IMR-90 (cell line): ENCODE data around the gene TTLL8. TPM values are rescaled to one million over a fixed set of nuclear protein-coding genes. Genes with fewer than 3 reads are reported as not detected.

Experiments used
- ATAC-seq: fragments of 200-7000 bp; cut with Tn5 transposase; 2 replicates; pipeline ENCODE4 v1.9.1; 2020; ENCODE audit warnings: low read depth, mild to moderate bottlenecking, moderate library complexity
- BruUV-seq: library from RNA; stranded (reverse); fragments of 400-500 nt; replicated peaks from 2 replicates; lab custom pipeline; 2021; lab: Mats Ljungman, UMichigan
- CTCF ChIA-PET: fragments of 300-600 bp; formaldehyde crosslinking; extraction: SDS; loops from one replicate; lab custom pipeline; 2021; ENCODE audit warnings: antibody characterized with exemption; lab: Yijun Ruan, JAX
- POLR2A ChIA-PET: fragments of 300-600 bp; sonication (Branson Sonifier 250); formaldehyde crosslinking; loops from one replicate; lab custom pipeline; 2022; ENCODE audit warnings: antibody characterized with exemption; ENCODE audit not compliant: unreplicated experiment; lab: Charles Lee
- DNase-seq: peaks from one replicate; pipeline ENCODE4 v3.0.0; 2013
- H2AFZ ChIP-seq: replicated peaks from 2 replicates; pipeline ENCODE3; 2013; ENCODE audit warnings: low read length, mild to moderate bottlenecking; ENCODE audit not compliant: poor library complexity
- H2AK5ac ChIP-seq: 2 replicates; pipeline ENCODE4 v1.6.1; 2013; ENCODE audit warnings: low read depth, low read length, inconsistent platforms
- H2AK9ac ChIP-seq: replicated peaks from 2 replicates; pipeline ENCODE3; 2013; ENCODE audit warnings: mild to moderate bottlenecking, low read depth, low read length, moderate library complexity; ENCODE audit not compliant: poor library complexity
- H2BK120ac ChIP-seq: 2 replicates; pipeline ENCODE4 v1.6.1; 2013; ENCODE audit warnings: low read depth, low read length, inconsistent platforms
- H2BK15ac ChIP-seq: 3 replicates; pipeline ENCODE4 v1.6.1; 2013; ENCODE audit warnings: low read depth, low read length, inconsistent platforms
- H2BK20ac ChIP-seq: 2 replicates; pipeline ENCODE4 v1.6.1; 2013; ENCODE audit warnings: low read depth, mild to moderate bottlenecking, inconsistent platforms, low read length, moderate library complexity
- H2BK5ac ChIP-seq: 2 replicates; pipeline ENCODE4 v1.6.1; 2013; ENCODE audit warnings: mild to moderate bottlenecking, low read depth, low read length, inconsistent platforms; ENCODE audit not compliant: poor library complexity, severe bottlenecking
- H3K14ac ChIP-seq: replicated peaks from 2 replicates; pipeline ENCODE4 v1.6.1; 2013; ENCODE audit warnings: low read depth, low read length, inconsistent platforms
- H3K18ac ChIP-seq: 2 replicates; pipeline ENCODE4 v1.6.1; 2013; ENCODE audit warnings: low read depth, low read length, control low read depth
- H3K23ac ChIP-seq: 2 replicates; pipeline ENCODE4 v1.6.1; 2013; ENCODE audit warnings: low read depth, low read length, inconsistent platforms
- H3K27ac ChIP-seq: 2 replicates; pipeline ENCODE4 v1.5.1; 2013; ENCODE audit warnings: mild to moderate bottlenecking, control low read depth, low read length; ENCODE audit not compliant: insufficient read depth
- H3K27me3 ChIP-seq: 2 replicates; pipeline ENCODE4 v1.6.1; 2013; ENCODE audit warnings: low read length; ENCODE audit not compliant: control insufficient read depth, insufficient read depth
- H3K36me3 ChIP-seq: 2 replicates; pipeline ENCODE4 v1.6.1; 2013; ENCODE audit warnings: low read length, mixed read lengths; ENCODE audit not compliant: control insufficient read depth, insufficient read depth
- H3K4ac ChIP-seq: 2 replicates; pipeline ENCODE4 v1.6.1; 2013; ENCODE audit warnings: low read depth, low read length, inconsistent platforms
- H3K4me1 ChIP-seq: 2 replicates; pipeline ENCODE4 v1.6.1; 2013; ENCODE audit warnings: low read length, mixed read lengths; ENCODE audit not compliant: control insufficient read depth, insufficient read depth
- H3K4me2 ChIP-seq: 2 replicates; pipeline ENCODE4 v1.6.1; 2013; ENCODE audit warnings: low read depth, mild to moderate bottlenecking, control low read depth, low read length, moderate library complexity
- H3K4me3 ChIP-seq: 2 replicates; pipeline ENCODE4 v1.5.1; 2013; ENCODE audit warnings: low read depth, mild to moderate bottlenecking, control low read depth, low read length, moderate library complexity; ENCODE audit not compliant: insufficient read depth
- H3K56ac ChIP-seq: 2 replicates; pipeline ENCODE4 v1.6.1; 2013; ENCODE audit warnings: low read length, inconsistent platforms; ENCODE audit not compliant: insufficient read depth; ENCODE audit errors: extremely low read depth
- H3K79me1 ChIP-seq, 2 experiments: 2 replicates each; pipeline ENCODE4 v1.6.1; 2013; ENCODE audit warnings: low read length in 2 of 2, inconsistent platforms in 1 of 2, low read depth in 1 of 2
- H3K9ac ChIP-seq: 2 replicates; pipeline ENCODE4 v1.6.1; 2013; ENCODE audit warnings: low read depth, low read length, control low read depth
- H3K9me1 ChIP-seq: 2 replicates; pipeline ENCODE4 v1.6.1; 2013; ENCODE audit warnings: low read length, inconsistent platforms; ENCODE audit not compliant: insufficient read depth
- H3K9me3 ChIP-seq: 2 replicates; pipeline ENCODE4 v1.6.1; 2013; ENCODE audit warnings: low read length; ENCODE audit not compliant: control insufficient read depth, insufficient read depth
- H4K20me1 ChIP-seq: 2 replicates; pipeline ENCODE4 v1.6.1; 2013; ENCODE audit warnings: low read length, inconsistent platforms; ENCODE audit not compliant: insufficient read depth
- H4K5ac ChIP-seq: 2 replicates; pipeline ENCODE4 v1.6.1; 2013; ENCODE audit warnings: mild to moderate bottlenecking, low read depth, low read length, control low read depth
- H4K8ac ChIP-seq, 2 experiments: 2 replicates each; pipeline ENCODE4 v1.6.1; 2013; ENCODE audit warnings: low read depth in 2 of 2, low read length in 2 of 2, control low read depth in 1 of 2, inconsistent platforms in 1 of 2
- H4K91ac ChIP-seq: 2 replicates; pipeline ENCODE4 v1.6.1; 2013; ENCODE audit warnings: low read depth, low read length, inconsistent platforms; ENCODE audit not compliant: insufficient read depth
- CHD1 ChIP-seq: IDR thresholded peaks from 2 replicates; pipeline ENCODE4 v1.6.1; 2012; ENCODE audit warnings: low read depth, low read length, improper control_type of control experiment
- POLR2A ChIP-seq: IDR thresholded peaks from 2 replicates; pipeline ENCODE4 v1.6.1; 2012; ENCODE audit warnings: mild to moderate bottlenecking, low read depth, low read length
- WGBS, 2 experiments: methylation state at CpG; one replicate each; pipeline versions ENCODE4 v1.1.5 to v1.1.7; 2013; ENCODE audit warnings: missing lambda C conversion rate in 2 of 2; ENCODE audit not compliant: insufficient read length in 1 of 2; ENCODE audit errors: extremely low coverage in 2 of 2; 5-methylcytosine and 5-hydroxymethylcytosine counted together
- dilution Hi-C: fragments of 300-500 bp; cut with HindIII; formaldehyde crosslinking; loops from one replicate; pipeline ENCODE4 v1.14.3; 2018; ENCODE audit warnings: low sequenced_read_pairs; ENCODE audit not compliant: unreplicated experiment
- in situ Hi-C: fragments of 300-500 bp; cut with MboI; formaldehyde crosslinking; loops from 3 replicates; pipeline ENCODE4 v1.14.3; 2019; ENCODE audit warnings: low sequenced_read_pairs, inconsistent platforms, mixed read lengths
- intact Hi-C: fragments of 100-400 bp; cut with micrococcal nuclease; formaldehyde crosslinking; loops from 2 replicates; pipeline ENCODE4 v1.10.0; 2022
- polyA plus RNA-seq, 3 experiments: library from polyadenylated mRNA; depleted of rRNA; stranded (reverse); fragments of >200 nt; gene quantifications; 2 replicates each; pipeline ENCODE4 v1.2.3, GENCODE V29; 2012; ENCODE audit warnings: low replicate concordance in 1 of 3
- total RNA-seq: library from RNA; depleted of rRNA; stranded (reverse); fragments of >200 nt; gene quantifications from 2 replicates; pipeline ENCODE4 v1.2.3, GENCODE V29; 2012

TTLL8 gene
- total and polyA plus RNA-seq, 2 of the 4 experiments (the other 2 are of a cell fraction) = not detected

DNA sequence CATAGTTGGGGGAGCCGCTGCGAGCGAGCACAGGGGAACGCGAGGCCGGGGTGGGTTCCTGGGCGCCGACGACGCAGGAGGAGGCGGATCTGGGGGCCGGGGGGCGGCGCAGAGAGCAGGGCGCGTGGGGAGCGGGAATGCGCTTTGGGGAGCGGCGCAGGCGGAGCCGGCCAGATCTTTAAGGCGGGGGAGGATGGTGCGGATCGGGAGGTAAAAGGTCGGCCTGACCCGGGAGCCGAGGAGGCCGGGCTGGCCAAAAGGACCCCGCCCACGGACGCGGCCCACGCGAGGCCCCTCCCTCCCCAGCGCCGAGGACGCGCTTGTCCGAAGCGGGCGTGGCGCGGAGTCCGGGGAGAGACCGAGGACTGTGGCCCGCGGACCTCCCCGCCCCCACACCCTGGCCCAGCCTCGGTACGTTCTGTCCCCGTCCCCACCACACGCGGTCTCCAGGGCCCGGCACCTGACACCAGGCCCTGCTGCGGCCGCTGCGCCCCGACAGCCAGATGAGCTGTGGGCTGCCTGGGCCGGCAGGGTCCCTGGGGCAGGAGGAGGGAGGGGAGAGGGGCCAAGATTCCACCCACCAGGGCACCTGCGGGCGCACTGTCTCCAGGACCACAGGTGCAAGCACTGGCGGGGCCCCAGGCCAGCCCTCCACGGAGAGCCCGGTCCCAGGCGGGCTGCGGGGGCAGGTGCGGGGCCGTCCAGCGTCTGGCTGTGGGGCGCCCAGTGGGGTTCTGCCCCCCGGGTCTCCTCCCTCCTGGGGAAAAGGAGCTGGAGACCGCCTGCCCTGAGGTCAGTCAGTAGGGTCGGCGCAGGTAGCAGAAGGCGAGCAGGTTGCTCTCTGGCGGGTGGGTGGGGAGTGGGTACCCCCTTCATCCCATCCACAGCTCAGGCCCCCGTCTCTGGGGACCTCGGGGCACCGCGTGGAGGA, 86.6 kb downstream of the TTLL8 start:
- Histone ChIP-seq H3K36me3 (no peaks in the 10 kb centered on the region), H2BK120ac (peak overlapping the region; percentile 83), H3K9me1 (peaks cover 23% of the 10 kb centered on the region), H2BK20ac (no peak overlapping the region), H2BK5ac (peak overlapping the region; percentile 87), H4K8ac (peak overlapping the region; percentile 5 to 79; a peak in 3 of 4 replicates), H3K27ac (peak overlapping the region; percentile 77), H3K79me1 (peaks cover 12 to 22% of the 10 kb centered on the region in 2 experiments; a peak in 3 of 4 replicates), H2BK15ac (no peak overlapping the region; the same call in 2 of the 3 replicates), H3K4me1 (peaks cover 24% of the 10 kb centered on the region), H3K56ac (peak overlapping the region; percentile 38; the same call in 1 of the 2 replicates), H4K5ac (peak overlapping the region; percentile 59; the same call in 1 of the 2 replicates), H2AFZ (peak overlapping the region; percentile 95), H3K14ac (peak overlapping the region; percentile 69), H3K18ac (peak overlapping the region; percentile 9; the same call in 1 of the 2 replicates), H2AK9ac (peak overlapping the region; percentile 96), H2AK5ac (peak overlapping the region; percentile 86), H4K20me1 (peaks cover 1% of the 10 kb centered on the region; the same call in 1 of the 2 replicates), H3K4me2 (peak overlapping the region; percentile 47), H3K9me3 (no peaks in the 10 kb centered on the region), H3K4me3 (peak overlapping the region; percentile 28), H3K27me3 (no peaks in the 10 kb centered on the region), H3K9ac (peak overlapping the region; percentile 19), H3K23ac (no peak overlapping the region), H4K91ac (peak overlapping the region; percentile 88), H3K4ac (peak overlapping the region; percentile 89)
- ATAC-seq (peak; percentile 75), DNase-seq (no peak)
- dilution Hi-C loops = no loop called here
- ChIA-PET POLR2A (no interaction called here), CTCF (interaction anchor here (0.5 kb wide), 1 partner anchor 269 kb away, joined by 3 read pairs; no protein-coding TSS in a partner anchor)
- BruUV-seq = no TSS peak
- intact Hi-C loops = loop anchor here (10.0 kb wide), 1 partner anchor 233 kb away; the partner anchor contains the start of gene SELENOO
- TF ChIP-seq CHD1 (no peak), POLR2A (peak; percentile 65)
- in situ Hi-C loops = no loop called here
- WGBS, 2 experiments = 0% methylated on average over 33 of the region's 81 CpGs; no CpG with 5 or more reads in 1 of the 2 experiments
